B cell (primary cell): ENCODE results near the gene POC1B. TPM values are rescaled to one million over a fixed set of nuclear protein-coding genes. Genes with fewer than 3 reads are reported as not detected.

ENCODE experiments used
- ATAC-seq: fragments of 200-7000 bp; cut with Tn5 transposase; one replicate; pipeline ENCODE4 v1.10.0; 2021; ENCODE audit warnings: low read depth, mild to moderate bottlenecking, moderate number of reproducible peaks, moderate library complexity
- CTCF ChIA-PET: fragments of 350-600 bp; sonication (Branson Sonifier 250); formaldehyde crosslinking; loops from one replicate; lab custom pipeline; 2021; ENCODE audit warnings: antibody characterized with exemption, inconsistent platforms; lab: Charles Lee
- POLR2A ChIA-PET: fragments of 350-600 bp; sonication (Branson Sonifier 250); formaldehyde crosslinking; loops from one replicate; lab custom pipeline; 2021; ENCODE audit warnings: antibody characterized with exemption; lab: Charles Lee
- DNase-seq: peaks from one replicate; pipeline ENCODE4 v3.0.0; 2013
- H2AFZ ChIP-seq: 2 replicates; pipeline ENCODE4 v1.6.1; 2012; ENCODE audit warnings: mild to moderate bottlenecking, low read depth, low read length; ENCODE audit not compliant: insufficient read depth, poor library complexity, severe bottlenecking
- H3K27ac ChIP-seq, 2 donors: 1 replicate in 1 of 2; 2 replicates in 1 of 2; pipeline ENCODE4 v1.5.1; 2012 to 2013; ENCODE audit warnings: low read length in 2 of 2, mild to moderate bottlenecking in 2 of 2, moderate library complexity in 1 of 2
- H3K27me3 ChIP-seq, 4 experiments: fragments of 200-600 bp in 1 of 4; sonication (generic) in 1 of 4; replicated peaks in 1 of 4; 1 replicate in 2 of 4; 2 replicates in 2 of 4; pipeline versions ENCODE4 v1.6.1 to v1.7.0; 2013 to 2016; ENCODE audit warnings: low read length in 3 of 4, mild to moderate bottlenecking in 2 of 4, mixed read lengths in 1 of 4, moderate library complexity in 1 of 4; ENCODE audit not compliant: insufficient read depth in 4 of 4, control insufficient read depth in 3 of 4; ENCODE audit errors: control extremely low read depth in 1 of 4
- H3K36me3 ChIP-seq, 2 experiments: replicated peaks in 1 of 2; 1 replicate in 1 of 2; 2 replicates in 1 of 2; pipeline versions ENCODE4 v1.6.1 to v1.7.1; 2013; ENCODE audit warnings: low read length in 1 of 2; ENCODE audit not compliant: insufficient read depth in 2 of 2, control insufficient read depth in 1 of 2; ENCODE audit errors: control extremely low read depth in 1 of 2, extremely low read depth in 1 of 2
- H3K4me1 ChIP-seq, 2 donors: fragments of 200-600 bp in 1 of 2; sonication (generic) in 1 of 2; 1 replicate in 1 of 2; 2 replicates in 1 of 2; pipeline versions ENCODE4 v1.5.1 to v1.6.1; 2013 to 2017; ENCODE audit warnings: low read length in 2 of 2; ENCODE audit not compliant: control insufficient read depth in 2 of 2, insufficient read depth in 2 of 2
- H3K4me2 ChIP-seq: replicated peaks from 2 replicates; pipeline ENCODE3; 2012; ENCODE audit warnings: mild to moderate bottlenecking, low read depth, low read length; ENCODE audit not compliant: poor library complexity, severe bottlenecking
- H3K4me3 ChIP-seq, 5 experiments: fragments of 200-600 bp in 1 of 5; sonication (generic) in 1 of 5; 1 replicate in 3 of 5; 2 replicates in 2 of 5; pipeline versions ENCODE4 v1.5.1 to v1.7.0; 2011 to 2016; ENCODE audit warnings: low read length in 4 of 5, mild to moderate bottlenecking in 4 of 5, low read depth in 2 of 5, control low read depth in 1 of 5, moderate library complexity in 1 of 5; ENCODE audit not compliant: insufficient read depth in 1 of 5; ENCODE audit errors: control extremely low read depth in 1 of 5, extremely low read depth in 1 of 5
- H3K79me2 ChIP-seq: fragments of 200-600 bp; sonication (generic); one replicate; pipeline ENCODE4 v1.6.0; 2016; ENCODE audit warnings: low read length; ENCODE audit not compliant: control insufficient read depth, insufficient read depth
- H3K9ac ChIP-seq: fragments of 200-600 bp; sonication (generic); 2 replicates; pipeline ENCODE4 v1.6.1; 2017; ENCODE audit warnings: mild to moderate bottlenecking, low read length, moderate library complexity
- H3K9me3 ChIP-seq, 3 donors: one replicate each; pipeline versions ENCODE4 v1.6.1 to v1.7.1; 2013; ENCODE audit warnings: low read length in 2 of 3; ENCODE audit not compliant: control insufficient read depth in 2 of 3, insufficient read depth in 1 of 3; ENCODE audit errors: control extremely low read depth in 1 of 3
- H4K20me1 ChIP-seq: 2 replicates; pipeline ENCODE4 v1.6.0; 2012; ENCODE audit warnings: mild to moderate bottlenecking, low read length; ENCODE audit not compliant: insufficient read depth, control insufficient read depth, poor library complexity, severe bottlenecking
- H3K27ac Mint-ChIP-seq: one replicate; pipeline ENCODE4 v1.8.0; 2021; ENCODE audit warnings: mixed read lengths
- H3K27me3 Mint-ChIP-seq: one replicate; pipeline ENCODE4 v1.8.0; 2021; ENCODE audit warnings: mixed read lengths
- H3K4me1 Mint-ChIP-seq: one replicate; pipeline ENCODE4 v1.8.0; 2021; ENCODE audit warnings: mixed read lengths
- H3K4me3 Mint-ChIP-seq: one replicate; pipeline ENCODE4 v1.8.0; 2021; ENCODE audit warnings: mixed read lengths
- H3K9me3 Mint-ChIP-seq: one replicate; pipeline ENCODE4 v1.8.0; 2022; ENCODE audit warnings: mixed read lengths; ENCODE audit not compliant: insufficient read depth
- EZH2 ChIP-seq: IDR thresholded peaks from 2 replicates; pipeline ENCODE4 v1.6.1; 2012; ENCODE audit warnings: borderline replicate concordance, low read depth, mild to moderate bottlenecking, moderate library complexity, low read length; ENCODE audit not compliant: insufficient read depth, poor library complexity, severe bottlenecking
- WGBS: methylation state at CpG from one replicate; pipeline ENCODE4 v1.1.5; 2013; ENCODE audit warnings: missing lambda C conversion rate; ENCODE audit not compliant: insufficient coverage; 5-methylcytosine and 5-hydroxymethylcytosine counted together
- intact Hi-C: fragments of 100-400 bp; cut with micrococcal nuclease; formaldehyde crosslinking; loops from one replicate; pipeline ENCODE4 v1.10.0; 2022
- polyA plus RNA-seq: library from polyadenylated mRNA; depleted of rRNA; stranded (reverse); fragments of >200 nt; gene quantifications from 2 replicates; pipeline ENCODE4 v1.2.3, GENCODE V29; 2012
- total RNA-seq, 2 donors: library from RNA; stranded (reverse); fragments of 120-200 nt in 1 of 2; gene quantifications; 1 replicate in 1 of 2; 2 replicates in 1 of 2; pipeline versions ENCODE4 v1.2.3 to v1.2.4, GENCODE V29; 2013 to 2022
- TF ChIP-seq, protein P1 (sequence below): fragments of 200-600 bp; IDR thresholded peaks from one replicate; pipeline ENCODE4 v1.8.0; 2022; ENCODE audit warnings: antibody characterized with exemption, mild to moderate bottlenecking

The POC1B gene
- total and polyA plus RNA-seq, 2 donors (not counting 1 experiment from before 2014, with no cell fraction given) = 12.0 to 39.5 TPM

DNA sequence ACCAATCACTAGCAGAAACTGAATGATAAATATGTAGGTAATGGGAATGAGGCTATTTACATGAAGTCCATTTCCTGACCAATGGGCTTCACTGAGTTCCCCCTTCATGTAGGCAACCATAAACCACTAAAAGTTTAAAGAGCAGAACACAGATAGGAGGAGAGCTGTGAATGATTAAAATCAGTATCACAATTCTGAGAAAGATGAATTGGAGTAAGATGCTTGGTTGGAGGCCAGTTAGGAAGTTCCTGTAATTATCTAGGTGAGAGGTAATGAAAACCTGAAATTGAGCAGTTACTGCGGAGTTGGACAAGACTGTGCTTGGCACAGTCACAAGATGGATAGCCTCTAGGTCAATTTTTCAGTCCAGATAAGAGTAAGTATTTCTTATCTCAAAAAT is 57.8 kb downstream of the POC1B start:
- DNase-seq = peak; percentile 12
- ChIA-PET POLR2A (interaction anchor here (0.6 kb wide), 1 partner anchor 413 kb away, joined by 3 read pairs; no protein-coding TSS in a partner anchor), CTCF (interaction anchor here (0.8 to 10.3 kb wide), 11 partner anchors 29 to 1473 kb away, joined by 3 to 181 read pairs (median 4); partner anchors contain the start of genes GALNT4 and POC1B)
- Mint-ChIP-seq H3K4me3 (no peak overlapping the region), H3K9me3 (no peaks in the 10 kb centered on the region), H3K27me3 (no peaks in the 10 kb centered on the region), H3K27ac (peak overlapping the region; percentile 42), H3K4me1 (peaks cover 43% of the 10 kb centered on the region)
- Histone ChIP-seq H2AFZ (no peak overlapping the region), H3K4me3 (no peak overlapping the region), H3K36me3 (no peaks in the 10 kb centered on the region), H3K27me3 (no peaks in the 10 kb centered on the region), H3K9me3 (no peaks in the 10 kb centered on the region), H3K4me1 (peaks cover 22 to 32% of the 10 kb centered on the region in 2 donors), H4K20me1 (no peaks in the 10 kb centered on the region), H3K9ac (no peak overlapping the region), H3K79me2 (peaks cover 7% of the 10 kb centered on the region), H3K27ac (peak overlapping the region; percentile 22 to 80), H3K4me2 (peak overlapping the region; percentile 74)
- no peak for ATAC-seq
- TF ChIP-seq, protein P1, sequence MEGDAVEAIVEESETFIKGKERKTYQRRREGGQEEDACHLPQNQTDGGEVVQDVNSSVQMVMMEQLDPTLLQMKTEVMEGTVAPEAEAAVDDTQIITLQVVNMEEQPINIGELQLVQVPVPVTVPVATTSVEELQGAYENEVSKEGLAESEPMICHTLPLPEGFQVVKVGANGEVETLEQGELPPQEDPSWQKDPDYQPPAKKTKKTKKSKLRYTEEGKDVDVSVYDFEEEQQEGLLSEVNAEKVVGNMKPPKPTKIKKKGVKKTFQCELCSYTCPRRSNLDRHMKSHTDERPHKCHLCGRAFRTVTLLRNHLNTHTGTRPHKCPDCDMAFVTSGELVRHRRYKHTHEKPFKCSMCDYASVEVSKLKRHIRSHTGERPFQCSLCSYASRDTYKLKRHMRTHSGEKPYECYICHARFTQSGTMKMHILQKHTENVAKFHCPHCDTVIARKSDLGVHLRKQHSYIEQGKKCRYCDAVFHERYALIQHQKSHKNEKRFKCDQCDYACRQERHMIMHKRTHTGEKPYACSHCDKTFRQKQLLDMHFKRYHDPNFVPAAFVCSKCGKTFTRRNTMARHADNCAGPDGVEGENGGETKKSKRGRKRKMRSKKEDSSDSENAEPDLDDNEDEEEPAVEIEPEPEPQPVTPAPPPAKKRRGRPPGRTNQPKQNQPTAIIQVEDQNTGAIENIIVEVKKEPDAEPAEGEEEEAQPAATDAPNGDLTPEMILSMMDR = no peak
- TF ChIP-seq EZH2 = no peak
- intact Hi-C loops = loop anchor here (5.0 to 10.0 kb wide), 2 partner anchors 116 to 1477 kb away; partner anchors contain the start of gene DUSP6
- no CpG with 5 or more reads among the region's 1 CpG for WGBS

DNA sequence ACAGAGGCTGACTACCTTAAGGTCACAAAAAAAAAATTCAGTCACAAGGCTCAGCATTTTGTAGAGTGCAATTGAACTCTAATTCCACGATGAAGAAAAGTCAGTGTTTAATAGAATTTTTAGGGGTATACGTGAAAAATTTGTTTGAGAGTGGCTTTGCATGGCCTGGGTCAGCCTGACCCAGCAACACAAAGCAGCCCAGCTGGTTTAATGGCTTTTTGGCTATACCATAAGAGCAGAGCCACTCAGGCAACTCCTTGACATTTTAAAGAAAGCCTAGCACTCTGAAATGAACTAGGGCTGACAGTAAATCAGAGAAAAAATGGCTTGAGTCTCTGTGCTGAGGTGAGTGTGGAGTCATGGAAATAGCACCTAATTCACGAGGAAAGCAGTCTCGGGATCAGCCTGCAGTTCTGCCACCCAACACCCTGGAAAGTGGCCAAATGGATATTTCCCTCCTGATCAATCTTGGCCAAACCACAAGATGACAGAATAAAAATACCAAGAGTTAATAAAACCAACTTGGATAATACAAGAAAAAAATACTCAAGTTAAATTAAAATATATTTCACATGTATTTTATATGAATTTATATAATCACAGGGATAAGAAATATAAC is 60.8 kb downstream of the POC1B start:
- H3K9me3 Mint-ChIP-seq = no peaks in the 10 kb centered on the region
- TF ChIP-seq, protein P1 = no peak
- TF ChIP-seq EZH2 = no peak
- Histone ChIP-seq H3K4me1 (peaks cover 28 to 32% of the 10 kb centered on the region in 2 donors), H3K27me3 (no peaks in the 10 kb centered on the region), H3K4me2 (no peak overlapping the region), H3K79me2 (peaks cover 7% of the 10 kb centered on the region), H3K36me3 (no peaks in the 10 kb centered on the region), H3K9me3 (no peaks in the 10 kb centered on the region), H2AFZ (no peak overlapping the region), H3K9ac (no peak overlapping the region), H3K27ac (no peak overlapping the region), H3K4me3 (no peak overlapping the region), H4K20me1 (no peaks in the 10 kb centered on the region)
- peaks cover 40% of the 10 kb centered on the region for H3K4me1 Mint-ChIP-seq
- ChIA-PET CTCF (interaction anchor here (7.0 kb wide), 1 partner anchor 446 kb away, joined by 129 read pairs; no protein-coding TSS in a partner anchor), POLR2A (no interaction called here)
- DNase-seq = no peak
- no peak overlapping the region for H3K4me3 Mint-ChIP-seq
- intact Hi-C loops = loop anchor here (5.0 to 10.0 kb wide), 2 partner anchors 113 to 1480 kb away; partner anchors contain the start of gene DUSP6
- no peak for ATAC-seq
- H3K27me3 Mint-ChIP-seq = no peaks in the 10 kb centered on the region
- 75% methylated on average over 2 of the region's 4 CpGs for WGBS
- H3K27ac Mint-ChIP-seq = no peak overlapping the region
